ENCODE results near the gene EPHA10.
A peak's percentile ranks its signal among the peaks of the same experiment; 100 is the strongest.

The EPHA10 gene

GRCh38 chr1:37734629-37735591, 30.0 kb downstream of the EPHA10 start:
- no peak for DNase-seq (ENCODE audit: low spot score)

DNA sequence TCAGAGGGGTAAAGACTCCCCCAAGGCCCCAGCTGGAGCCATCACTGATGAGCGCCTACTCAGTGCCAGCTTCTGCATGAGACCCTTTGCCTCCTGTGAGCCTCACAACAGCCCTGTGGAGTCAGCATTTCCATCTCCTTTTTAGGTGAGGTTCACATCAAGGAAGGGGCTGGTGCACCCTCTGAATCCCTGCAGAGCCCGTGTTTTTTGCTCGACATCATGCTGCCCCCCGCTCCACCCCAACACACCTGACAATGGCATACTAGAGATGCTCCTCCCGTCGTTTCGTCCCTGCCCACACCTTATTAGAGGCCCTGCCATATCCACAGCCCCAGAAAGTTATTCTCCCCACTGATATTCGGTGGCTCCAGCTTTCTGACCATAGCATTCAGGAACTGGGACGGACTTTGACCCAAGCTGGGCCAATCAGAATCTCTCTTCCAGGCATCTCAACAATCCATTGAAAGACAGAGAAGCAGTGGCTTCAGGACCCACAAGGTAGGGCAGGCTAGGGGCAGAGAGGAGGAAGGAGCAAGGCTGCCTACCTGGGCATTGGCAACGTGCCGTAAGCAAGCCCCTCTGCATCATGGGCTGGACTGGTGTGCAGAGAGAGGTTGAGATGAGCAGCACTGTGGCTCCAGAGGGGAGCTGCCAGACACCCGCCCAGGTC, 32.7 kb downstream of the EPHA10 start:
- DNase-seq (ENCODE audit: low spot score) = no peak

DNA sequence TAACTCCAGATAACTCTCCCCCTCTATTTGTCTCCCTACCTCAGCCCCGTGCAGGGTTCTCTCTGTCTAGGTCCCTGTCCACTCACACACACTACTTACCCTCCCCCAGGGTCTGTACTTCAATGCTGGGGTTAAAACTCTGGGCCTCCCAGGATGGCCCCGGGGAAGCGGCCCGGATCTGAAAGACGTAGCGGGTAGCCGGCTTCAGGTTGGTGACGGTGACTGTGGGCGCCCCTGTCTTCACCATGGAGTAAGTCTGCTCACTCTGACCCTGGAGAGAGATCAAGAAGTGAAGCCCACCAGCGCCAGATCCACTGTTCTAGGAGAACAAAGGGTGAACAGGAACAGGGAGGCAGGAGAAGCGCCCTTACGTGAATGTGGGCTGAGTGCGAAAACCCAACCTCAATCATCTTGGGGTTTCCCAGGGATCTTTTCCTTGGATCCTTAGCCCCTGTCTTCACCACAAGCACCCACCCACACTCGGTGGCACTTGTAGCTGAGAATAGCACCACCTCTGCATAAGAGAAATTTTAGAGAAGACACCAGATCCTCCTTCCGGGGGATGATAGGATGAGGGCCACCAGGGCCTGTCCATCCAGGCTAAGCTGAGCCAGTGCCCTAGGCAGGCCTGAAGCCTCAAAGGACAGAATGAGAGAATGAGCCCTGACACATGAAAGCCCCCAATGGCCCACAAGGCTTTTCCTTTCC, 33.5 kb downstream of the EPHA10 start:
- no peak for DNase-seq (ENCODE audit: low spot score)

GRCh38 chr1:37730376-37730775, 34.5 kb downstream of the EPHA10 start:
- no peak for DNase-seq (ENCODE audit: low spot score)

- DNase-seq (ENCODE audit: low spot score) = no peak
Measured at GRCh38 chr1:37728416-37728815, 36.5 kb downstream of the EPHA10 start.

DNA sequence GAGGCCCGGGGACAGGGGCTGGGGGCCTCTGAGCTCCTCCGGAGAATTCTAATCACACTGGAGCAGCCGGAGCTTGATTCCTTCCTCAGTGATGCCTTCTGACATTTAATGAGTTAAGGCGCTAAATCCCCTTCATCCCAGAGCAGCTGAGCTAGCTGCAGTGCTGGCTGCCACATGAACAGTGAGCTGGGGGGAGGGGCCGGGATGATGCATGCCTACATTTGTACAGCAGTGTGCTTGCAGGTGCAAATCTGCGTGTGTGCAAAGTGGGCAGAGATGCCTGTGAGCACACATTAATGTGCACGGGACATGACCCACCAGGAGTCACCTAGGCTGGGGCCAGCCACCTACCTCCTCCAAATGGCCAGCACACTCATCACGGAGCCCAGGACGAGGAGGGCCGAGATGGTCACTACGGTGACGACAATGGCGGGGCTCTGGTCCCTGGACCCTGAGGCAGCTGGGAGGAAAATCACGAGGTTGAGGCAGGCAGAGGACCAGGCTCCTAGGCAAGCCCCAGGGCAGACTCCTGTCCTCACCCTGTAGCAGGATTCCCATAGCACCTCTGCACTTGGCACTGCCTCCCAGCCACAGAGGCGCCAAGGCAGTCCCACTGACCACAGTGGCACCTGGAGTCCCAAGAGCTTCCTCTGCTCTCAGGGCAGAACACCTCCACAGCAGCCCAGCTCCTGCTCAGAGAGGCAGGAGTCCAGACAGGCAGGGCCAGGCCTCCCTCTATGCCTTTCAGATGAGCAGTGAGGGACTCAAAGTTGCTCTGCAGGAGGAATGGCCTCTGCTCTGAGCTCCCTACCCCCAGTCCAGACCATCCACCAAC, 38.0 kb downstream of the EPHA10 start:
- DNase-seq (ENCODE audit: low spot score) = peak; percentile 37

DNA sequence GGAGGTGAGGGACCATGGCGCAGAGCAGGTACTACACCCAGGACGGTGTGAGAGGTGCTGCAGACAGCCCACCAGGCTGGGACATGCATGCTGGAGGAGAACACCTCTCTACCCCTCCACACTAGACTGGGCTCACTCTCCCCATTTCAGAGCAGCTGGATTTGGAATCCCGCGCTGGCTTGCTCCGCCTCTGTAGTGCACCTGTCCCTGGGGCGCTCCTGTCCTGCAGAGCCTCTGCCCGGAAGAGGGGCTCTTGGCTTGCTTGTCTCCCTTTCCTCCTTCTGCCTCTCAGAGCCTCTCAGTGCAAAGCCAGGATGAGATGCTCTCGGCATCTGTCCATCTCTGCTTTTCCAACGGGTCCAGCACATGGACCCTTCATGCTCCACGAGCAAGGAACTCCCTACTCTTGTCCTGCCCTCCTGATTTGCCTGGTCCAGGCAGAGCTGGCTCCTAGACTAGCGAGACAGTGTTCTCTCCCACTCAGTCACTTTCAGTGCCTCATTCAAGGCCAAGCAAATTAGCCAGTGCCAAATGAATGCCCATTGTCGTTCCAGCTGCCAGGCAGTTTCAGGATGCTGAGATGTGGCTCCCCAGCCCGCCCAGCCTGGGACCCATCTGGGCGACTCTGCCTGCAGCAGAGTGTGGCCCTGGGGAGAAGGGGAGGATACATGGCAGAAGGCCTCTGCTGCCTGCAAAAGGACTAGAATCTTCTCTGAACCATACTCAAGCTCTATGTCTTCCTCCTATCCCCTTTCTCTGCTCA, 38.9 kb downstream of the EPHA10 start:
- DNase-seq (ENCODE audit: low spot score) = peak; percentile 90

DNA sequence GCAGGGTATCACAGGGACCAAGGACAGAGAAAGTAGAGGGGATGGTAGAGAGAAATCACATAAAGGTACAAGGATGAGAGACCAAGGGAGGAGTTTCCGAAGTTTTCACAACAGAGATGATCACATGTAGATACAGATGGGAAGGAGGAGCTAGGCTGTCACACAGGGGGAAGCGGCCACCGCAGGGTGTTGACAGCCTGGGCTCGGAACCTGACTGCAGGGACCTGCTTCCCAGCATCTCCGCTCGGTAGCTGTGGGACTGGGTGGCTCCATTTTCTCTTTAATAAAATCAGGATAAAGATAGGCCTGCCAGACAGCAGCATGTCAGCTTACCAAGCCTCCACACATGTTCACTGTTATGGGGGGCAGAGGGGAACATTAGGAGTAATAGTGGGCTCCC, 40.3 kb downstream of the EPHA10 start:
- DNase-seq (ENCODE audit: low spot score) = no peak

- no peak for DNase-seq (ENCODE audit: low spot score)
Measured at GRCh38 chr1:37723390-37724078, 41.4 kb downstream of the EPHA10 start.

DNA sequence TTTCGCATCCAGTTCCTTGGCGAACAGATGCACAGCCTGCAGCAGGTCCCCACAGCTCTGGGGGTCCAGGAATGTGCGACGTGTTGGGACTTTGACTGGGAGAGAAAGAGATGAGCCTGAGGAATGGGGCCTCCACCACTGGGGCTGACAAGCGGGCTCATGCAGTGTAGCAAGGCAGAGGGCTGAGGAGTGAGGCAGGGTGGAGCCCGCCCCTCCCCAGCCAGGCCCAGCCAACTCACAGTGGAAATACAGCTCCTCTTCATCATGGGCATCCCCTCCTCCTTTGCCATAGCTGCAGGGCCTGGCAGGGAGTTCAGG, 41.9 kb downstream of the EPHA10 start:
- DNase-seq (ENCODE audit: low spot score) = no peak

GRCh38 chr1:37722181-37723071, 42.5 kb downstream of the EPHA10 start:
- DNase-seq (ENCODE audit: low spot score) = peak; percentile 92

- DNase-seq (ENCODE audit: low spot score) = peak; percentile 7
Measured at GRCh38 chr1:37721565-37721964, 43.4 kb downstream of the EPHA10 start.

- no peak for DNase-seq (ENCODE audit: low spot score)
Measured at GRCh38 chr1:37720231-37721130, 44.4 kb downstream of the EPHA10 start.

DNA sequence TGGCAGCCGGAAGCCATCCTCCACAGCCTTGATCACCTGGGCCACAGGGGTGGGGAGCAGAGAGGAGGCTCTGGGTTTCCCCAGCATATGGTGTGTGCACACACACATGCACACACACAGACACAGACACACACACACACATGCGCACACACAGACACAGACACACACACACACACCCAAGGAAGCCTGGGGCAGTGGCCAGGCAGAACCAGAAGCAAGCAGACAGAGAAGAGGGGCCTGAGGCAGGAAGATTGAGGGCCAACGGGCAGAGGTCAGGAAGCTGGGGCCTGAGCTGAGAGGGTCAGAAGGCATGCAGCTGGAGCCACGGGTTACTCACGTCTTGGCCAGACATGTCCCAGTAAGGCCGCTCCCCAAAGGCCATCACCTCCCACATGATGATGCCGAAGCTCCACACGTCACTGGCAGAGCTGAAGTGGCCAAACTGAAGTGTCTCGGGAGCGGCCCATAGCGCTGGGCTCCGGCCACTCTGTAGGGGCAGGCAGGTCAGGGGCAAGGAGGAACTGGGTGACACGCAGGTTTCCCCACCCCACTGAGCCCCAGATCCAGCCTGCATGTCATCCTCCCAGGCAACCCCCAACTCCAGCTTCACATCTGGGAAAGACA, 45.2 kb downstream of the EPHA10 start:
- DNase-seq (ENCODE audit: low spot score) = no peak

- DNase-seq (ENCODE audit: low spot score) = no peak
Measured at GRCh38 chr1:37718901-37719571, 45.9 kb downstream of the EPHA10 start.

- DNase-seq (ENCODE audit: low spot score) = no peak
Measured at GRCh38 chr1:37718181-37718900, 46.6 kb downstream of the EPHA10 start.

GRCh38 chr1:37717631-37718030, 47.3 kb downstream of the EPHA10 start:
- no peak for DNase-seq (ENCODE audit: low spot score)
